ENCODE measurements around the gene ZRANB2.

Gene ZRANB2, protein sequence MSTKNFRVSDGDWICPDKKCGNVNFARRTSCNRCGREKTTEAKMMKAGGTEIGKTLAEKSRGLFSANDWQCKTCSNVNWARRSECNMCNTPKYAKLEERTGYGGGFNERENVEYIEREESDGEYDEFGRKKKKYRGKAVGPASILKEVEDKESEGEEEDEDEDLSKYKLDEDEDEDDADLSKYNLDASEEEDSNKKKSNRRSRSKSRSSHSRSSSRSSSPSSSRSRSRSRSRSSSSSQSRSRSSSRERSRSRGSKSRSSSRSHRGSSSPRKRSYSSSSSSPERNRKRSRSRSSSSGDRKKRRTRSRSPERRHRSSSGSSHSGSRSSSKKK

DNA sequence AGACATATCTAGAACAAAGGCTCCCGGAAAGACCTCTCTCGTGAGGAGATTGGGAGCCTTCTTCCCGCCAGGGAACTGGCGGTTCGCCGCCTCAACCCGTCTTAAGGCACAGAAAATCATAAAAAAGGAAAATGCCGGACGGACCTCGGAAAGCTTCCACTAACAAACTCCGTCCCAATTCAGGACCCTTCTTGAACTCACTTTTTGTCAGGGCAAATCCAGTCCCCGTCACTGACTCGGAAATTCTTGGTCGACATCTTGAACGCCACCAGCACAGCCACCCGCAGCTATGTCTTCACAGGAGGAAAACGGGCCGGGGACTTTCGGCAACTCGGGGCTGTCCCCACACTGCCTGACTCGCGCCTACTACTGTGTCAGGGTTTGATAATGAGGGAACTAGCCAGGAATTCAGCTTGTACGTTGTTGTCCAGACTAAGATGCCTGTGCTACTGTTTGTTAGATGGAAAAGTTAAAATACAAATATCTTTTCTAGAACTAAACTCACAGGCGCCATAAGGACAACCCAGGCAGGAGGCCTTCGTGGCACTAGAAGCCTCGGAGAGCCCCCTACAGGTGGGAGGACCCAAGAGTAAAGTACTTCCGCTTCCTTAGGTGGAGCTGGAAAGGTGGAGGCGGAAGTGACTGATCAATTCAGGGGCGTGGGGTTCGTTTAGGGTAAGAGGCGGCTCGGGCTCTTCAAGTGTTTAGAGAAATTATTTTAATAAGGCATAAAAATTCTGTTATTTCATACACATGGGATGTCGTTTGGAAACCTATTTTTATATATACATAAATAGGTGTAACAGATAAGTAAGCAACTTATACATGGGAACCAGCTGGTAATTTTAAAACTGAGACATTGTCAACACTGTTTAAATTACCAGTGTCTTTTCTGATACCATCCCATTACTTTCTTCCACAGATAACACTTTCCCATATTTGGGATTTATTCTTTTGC, at the start of gene ZRANB2:
TSS of gene ZRANB2 (minus strand) at position 297 of the 958 bp plus-strand sequence. CDS start at position 257, 40 bp downstream.
- DNase-seq: peak; percentile 95

DNA sequence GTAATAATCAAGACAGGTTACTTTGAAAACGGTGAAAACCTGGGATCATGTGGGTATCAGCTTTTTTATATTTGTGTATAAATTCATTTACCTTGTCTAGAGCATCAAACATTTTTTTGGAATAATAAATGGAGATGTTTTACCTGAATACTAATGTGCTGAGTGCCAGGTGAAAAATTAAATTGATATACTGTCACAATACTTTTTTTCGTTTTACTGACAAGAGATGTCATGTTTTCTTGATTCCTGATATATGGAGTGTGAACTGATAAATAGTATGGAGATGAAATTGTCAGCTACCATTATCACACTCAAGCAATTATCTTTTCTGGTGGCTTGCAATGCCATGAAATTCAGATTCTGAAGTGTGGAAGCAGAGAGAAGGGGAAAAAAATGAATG, 47.2 kb upstream of the ZRANB2 start:
- no peak for DNase-seq

DNA sequence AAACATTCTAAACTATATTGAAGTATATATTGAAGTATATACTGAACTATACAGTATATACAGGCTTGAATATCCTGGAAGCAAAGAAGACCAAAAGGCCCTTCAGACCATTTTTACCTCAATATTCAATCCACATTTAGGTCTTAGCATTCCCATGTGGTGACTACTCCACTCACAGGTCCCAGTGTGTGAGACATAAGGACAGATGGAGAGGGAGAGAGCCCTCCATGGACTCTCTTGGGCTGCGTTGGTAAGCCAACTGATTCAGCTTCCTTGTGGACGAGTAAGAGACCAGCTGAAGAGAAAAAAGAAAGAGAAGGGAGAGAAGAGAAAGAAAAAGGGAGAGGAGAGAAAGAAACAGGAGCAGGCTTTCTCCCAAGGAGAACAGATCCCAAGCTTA, 37.3 kb upstream of the ZRANB2 start:
- DNase-seq: no peak

DNA sequence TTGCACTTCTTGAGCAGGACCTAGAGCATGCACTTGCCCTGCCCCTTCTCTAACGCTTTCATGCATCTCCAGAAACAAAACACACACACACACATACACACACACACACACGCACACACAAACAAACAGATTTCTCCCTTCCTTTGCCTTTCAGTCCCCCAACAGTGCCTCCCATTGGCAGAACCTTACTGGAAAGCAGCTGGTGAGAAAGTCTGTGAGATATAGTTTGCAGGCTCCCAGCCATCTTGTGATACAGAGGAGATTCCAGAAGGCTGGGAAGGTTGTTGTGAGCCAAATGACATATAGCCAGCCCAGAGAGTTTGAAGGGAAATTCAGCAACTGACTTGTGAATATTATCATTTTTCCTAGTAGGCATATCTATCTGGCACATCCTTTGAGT, 35.9 kb upstream of the ZRANB2 start:
- no peak for DNase-seq

DNA sequence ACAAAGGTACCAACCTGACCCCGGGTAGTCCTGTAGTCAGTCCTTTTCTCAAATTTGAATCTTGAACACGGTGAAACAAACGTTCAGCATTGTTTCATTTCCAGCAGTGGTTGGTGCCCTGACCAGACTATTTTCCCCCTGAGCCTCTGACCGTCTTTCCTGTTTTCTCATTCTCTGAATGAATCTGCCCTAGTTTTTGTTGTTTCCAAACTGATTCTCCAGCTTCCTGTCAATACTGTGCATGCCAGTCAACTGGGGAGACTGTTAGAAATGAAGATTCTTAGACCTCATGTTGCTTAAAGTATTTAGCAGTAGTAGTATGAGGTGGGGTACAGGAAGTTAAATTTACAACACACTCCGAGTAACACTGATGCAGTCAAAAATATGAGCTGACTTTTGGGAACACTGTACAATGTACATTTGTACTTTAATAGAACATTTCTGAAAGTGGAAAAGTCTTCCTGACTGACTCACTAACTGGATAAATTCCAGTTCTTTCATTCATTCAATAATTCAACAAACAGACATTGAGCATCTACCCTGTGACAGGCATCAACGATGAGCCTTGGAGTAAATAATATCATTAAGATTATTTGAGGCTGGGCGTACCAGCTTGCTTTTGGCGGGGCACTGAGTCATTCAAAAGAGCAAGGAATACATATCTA, 26.0 kb upstream of the ZRANB2 start:
- no peak for DNase-seq

DNA sequence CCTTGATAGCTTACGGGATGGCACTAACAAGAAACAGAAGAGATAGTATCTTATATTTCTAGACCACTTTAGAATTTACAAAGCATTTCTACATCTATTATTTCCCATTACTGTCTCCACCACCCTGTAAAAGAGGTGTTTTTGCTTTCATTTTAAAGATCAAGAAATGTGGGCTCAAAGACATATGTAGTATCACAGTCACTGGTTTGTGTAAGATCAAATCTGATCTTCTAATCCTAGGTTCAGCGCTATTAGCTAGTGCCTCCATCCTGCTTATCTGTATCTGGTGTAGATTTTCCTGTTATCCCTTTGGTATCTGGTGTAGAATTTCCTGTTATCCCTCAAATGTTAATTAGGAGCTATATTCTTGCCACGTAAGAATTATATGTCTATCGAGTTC, 23.6 kb upstream of the ZRANB2 start:
- no peak for DNase-seq

DNA sequence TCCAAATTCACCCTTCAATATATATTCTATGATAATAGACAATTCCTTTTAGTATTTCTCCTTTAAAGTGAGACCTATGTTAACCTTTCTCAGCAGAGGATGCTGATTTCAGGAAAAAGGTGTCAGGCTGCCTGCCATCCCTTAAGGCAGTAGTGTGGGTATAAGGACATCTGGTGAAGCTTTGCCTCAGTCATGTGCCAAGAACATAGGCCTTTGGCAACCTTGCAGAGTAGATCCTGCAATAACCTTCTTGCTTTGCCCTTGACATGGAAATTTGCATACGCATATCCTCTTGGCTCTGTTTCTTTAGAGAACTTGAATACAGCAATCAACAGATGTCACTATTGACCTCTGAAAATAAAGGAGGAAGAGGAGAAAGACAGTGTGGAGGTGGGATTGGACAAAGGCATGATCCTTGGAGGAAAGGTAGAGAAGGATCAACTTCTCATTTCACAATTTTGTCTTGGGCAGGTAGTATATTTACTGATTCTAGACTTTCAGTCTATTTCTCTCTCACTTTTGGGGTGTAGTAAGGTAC, 21.1 kb upstream of the ZRANB2 start:
- DNase-seq: no peak

DNA sequence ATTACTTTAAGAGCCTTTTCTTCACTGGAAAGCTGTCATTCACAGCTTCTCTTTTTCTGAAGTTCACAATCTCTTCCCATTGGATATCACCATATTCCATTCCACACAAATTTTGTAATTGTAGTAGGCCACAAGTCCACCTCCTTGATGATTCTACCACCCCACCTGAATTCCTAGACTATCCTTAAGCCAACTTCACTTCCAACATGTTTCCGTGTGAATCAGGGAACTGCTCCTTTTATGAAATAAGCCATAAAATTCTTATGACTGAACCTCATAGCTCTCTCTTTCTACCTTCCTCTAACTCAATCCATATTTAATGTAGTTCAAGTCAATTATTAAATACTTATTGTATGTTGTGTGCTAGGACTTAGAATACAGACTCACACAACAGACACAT, 16.6 kb upstream of the ZRANB2 start:
- no peak for DNase-seq

DNA sequence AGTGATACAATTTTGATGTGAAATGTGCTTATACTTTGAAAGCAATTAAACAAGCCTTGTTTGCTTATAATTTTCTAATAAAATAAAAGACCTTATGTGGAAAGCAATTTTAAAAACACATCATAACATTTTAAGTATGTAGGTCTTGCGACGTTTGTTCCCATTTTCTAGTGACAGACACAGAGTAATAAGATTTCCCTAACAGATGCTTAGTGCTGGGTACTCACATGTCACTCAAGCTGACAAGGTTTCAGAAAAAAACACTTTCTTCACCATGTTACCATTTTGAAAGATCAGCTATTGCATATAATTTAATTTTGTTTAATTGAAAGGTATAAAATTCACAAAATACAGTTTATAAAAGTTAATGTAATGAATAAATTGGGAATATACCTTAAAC, 14.1 kb upstream of the ZRANB2 start:
- DNase-seq: no peak

DNA sequence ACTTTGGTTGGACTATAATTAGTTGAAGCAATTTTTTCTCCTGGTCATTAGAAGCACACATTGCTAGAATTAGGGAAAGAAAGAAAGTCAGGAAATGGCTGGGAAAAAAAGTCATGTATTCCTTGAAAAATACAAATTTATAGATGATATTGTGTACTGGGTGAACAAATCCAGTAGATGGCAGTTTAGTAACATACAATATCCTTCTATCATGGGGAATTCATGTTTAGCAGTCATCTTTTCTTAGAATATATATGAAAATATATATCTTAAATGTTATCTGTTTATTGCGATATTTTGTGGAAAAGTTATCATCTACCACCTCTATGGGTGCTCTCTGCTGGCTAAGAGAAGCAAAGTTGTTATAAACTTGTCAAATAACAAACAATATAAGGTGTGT, 13.1 kb upstream of the ZRANB2 start:
- no peak for DNase-seq

DNA sequence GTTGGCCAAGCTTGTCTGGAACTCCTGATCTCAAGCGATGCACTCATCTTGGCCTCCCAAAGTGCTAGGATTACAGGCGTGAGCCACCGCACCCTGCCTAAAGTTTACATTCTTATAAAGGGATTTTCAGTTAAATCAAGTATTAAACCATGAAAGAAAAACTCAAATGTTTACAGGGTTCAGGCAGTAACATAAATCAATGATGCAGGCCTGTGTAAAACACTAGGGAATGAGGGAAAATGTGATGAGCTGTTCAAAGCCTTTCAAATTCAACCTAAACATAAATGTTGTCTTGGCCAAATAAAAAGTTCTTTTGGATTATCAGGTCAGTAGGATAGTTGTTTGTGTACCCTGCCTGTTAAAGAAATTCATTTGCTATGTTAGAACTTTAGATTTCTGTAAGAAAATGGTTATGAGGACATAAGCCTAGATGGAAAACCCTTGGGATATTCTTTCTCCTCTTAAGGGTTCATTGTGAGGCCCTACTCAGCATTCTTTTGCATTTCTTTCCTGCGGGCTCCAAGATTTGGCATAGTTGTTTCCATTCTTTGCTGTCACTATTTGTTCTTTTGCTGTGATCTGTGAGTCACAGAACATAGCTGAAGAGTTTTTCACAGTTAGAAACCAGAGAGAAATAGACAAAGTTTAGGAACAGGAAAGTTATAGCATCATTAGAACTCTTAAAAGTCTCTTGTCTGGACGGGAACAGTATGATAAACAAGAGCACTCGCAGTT, 8.9 kb upstream of the ZRANB2 start:
- DNase-seq: no peak

DNA sequence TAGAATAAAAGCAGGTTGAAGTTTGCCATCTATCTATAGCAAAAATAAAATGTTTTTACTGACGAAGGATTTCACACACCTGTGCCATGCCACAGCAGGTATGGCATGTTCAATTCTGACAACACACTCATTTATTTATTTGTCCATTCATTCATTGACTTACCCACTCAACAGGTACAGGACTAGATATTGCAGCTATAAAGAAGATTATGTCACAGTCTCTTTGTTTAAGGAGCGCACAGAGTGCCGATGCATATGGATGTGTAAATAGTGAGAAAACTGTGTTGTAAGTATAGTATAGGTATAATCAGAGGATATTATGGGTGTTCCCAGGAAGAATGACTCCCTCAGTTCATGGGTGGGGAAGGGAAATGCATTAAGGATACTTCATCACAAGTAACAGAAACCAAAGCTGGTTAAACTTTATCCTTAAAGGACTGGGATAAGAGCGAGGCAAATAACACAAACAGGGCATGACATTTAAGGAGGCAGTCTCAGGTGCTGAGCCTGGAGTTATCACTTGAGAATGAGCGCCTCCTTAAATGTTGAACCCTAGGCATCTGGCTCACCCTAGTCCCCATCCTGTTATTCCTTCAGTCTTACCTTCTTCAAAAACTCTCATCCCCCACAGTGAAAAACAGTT, 7.9 kb upstream of the ZRANB2 start:
- no peak for DNase-seq

DNA sequence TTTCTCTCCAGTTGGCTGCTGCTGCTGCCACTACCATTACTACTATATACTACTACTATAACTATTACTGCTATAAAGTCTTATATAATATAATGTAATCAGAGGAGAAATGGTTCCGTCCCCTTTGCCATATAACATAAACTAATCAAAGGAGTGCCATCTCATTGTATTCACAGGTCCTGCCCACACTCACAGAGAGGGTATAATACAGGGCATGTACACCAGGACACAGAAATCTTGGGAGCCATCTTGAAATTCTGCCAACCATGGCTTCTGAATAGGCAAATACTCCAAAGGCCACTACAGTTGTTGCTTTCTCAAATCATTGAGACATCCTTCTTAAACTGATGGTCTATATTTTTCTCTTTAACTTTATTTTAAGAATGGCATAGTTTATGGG, 6.9 kb upstream of the ZRANB2 start:
- no peak for DNase-seq

DNA sequence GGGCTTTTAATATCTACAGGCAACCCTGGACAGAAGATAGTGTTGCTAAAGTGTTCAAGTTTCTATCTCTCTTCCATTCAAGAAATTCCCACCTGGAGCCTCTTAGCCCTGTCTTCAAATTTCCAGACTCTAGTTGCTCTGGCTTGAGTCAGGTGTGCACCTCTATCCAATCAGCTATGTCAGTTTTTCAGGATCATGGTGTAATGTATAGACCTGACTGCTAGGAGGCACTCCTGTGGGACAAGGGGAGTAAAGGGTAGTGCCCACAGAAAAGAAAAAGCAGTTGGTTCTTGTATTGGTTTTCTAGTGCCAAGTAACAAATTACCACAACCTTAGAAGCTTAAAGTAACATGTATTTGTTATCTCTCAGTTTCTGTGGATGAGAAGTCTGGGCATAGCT, 6.2 kb upstream of the ZRANB2 start:
- no peak for DNase-seq

DNA sequence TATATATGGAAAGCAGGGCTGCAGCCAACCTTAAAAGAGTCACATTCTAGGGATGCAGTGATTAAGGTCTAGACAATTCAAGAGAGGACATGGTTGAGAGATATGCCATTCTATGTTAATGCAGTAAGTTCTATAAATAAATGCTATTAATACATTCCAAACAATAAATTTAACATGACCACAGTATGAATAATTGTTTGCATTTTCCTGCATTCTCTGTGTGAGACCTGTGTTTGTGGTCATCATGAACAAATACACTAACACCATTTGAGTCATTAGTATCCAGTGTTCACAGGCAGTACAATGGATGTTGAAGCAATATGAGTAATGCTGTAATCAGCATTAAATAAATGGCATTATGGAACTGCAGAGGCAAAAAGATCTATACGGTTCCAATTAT, 5.5 kb upstream of the ZRANB2 start:
- DNase-seq: no peak

DNA sequence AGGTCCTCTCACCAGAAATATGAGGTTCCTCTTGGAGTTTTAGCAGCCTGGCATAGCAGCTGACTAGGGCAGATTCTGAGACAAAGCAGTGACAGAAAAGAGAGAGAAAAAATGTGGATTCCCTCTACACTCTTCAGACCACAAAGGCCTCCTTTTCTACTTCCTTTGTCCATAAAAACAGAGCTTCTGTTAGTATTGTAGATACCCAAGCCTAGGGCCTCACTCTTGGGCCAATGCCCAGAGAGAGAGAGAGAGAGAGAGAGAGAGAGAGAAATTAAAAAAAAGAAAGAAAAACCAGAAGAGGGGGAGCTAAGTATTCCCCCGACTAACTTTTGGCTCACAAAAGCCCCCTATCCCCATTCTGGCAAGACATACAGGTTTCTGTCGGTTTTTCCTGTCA, 2.4 kb upstream of the ZRANB2 start:
- DNase-seq: no peak

DNA sequence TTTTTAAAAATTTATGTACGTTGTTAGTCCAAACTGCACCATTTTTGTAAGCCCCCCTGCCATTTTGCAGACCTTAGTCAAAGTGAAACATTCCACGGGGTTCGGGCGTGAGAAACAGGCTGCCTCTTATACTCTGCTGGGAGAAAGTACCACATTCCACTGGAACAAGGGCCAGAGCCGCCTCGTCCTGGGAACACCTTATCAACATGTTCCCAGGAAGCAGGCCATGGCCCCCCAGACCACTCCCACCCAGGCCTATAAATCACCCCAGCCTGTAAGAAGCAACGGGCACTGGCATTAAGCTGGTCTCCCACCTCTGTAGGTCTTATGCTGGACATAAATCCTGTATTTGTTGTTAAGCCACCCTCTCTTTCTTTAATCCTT, 854 bp upstream of the ZRANB2 start:
- no peak for DNase-seq

DNA sequence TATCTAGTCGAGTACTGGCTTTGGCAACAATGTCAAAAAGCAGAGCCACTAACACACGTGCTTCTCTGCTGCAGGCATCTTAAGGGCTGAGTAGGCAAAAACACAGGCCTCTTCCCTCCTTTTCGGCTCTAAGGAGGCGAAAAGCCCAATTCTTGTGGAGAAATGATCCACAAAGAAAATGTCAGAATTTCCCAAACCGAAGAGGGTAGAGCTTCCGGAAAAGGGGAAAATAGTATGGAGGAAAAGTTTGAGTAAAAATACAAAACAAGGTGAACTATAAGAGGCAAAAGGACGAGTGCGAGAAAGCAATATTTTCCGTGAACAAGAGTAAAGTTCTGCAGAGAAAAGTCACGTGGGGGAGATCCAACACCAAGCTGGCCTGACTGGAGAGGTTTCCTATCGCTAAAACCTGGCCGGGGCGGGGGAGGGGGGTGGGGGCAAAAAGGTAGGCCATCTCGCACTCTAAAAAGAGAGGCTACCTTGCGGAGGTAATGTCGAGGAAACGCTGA, 551 bp downstream of the ZRANB2 start:
- DNase-seq: peak; percentile 18

DNA sequence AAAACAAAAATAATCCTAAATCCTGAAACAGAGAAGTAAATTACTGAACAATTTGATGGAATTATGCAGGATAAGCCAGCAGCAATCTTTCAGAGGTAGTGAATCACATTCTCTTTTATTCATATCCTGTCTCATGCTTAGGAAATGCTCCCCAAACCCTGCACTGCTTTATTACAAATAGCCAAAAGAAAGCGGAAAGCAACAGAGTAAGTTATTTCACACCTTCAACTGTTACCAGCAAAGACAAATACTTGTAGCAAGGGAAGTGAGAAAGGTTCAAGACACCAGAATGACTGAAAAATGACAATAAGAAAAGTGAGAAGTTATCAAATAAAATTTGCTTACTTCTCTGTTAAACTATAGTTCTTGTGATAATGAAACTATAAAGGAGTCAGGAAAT, 6.2 kb downstream of the ZRANB2 start:
- no peak for DNase-seq

DNA sequence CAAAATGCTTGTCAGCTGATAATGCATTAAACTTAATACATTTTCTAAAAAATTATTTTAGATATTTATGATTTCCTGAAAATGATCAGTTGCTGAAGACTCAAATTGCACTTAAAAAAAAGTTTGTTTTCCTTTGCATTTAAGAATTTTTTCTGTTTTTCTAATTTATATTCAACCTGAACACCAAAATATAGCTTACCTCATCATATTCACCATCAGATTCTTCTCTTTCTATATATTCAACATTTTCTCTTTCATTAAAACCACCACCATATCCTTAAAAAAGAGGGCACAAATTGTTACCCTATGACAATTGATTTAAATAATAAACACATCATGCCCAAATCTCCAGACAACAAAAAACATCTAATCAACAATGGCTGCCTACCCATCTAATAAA, 8.6 kb downstream of the ZRANB2 start:
- DNase-seq: no peak

DNA sequence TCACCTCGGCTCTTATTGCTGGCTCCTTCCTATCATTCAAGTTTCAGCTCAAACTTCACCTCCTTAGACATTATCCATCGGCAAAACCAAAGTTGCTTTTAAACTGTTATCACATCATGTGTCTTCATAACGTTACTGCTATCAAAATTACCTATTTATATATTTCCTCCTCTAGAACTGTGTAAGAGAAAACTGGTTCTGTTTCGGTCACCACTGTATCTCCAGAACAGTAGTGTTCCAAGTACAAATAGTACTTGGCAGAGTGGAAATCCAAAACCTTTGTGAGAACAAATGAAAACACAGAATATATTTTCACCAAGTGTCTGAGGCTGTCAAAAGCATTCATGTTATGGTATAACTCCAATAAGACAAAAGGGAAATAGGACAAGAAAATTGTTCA, 9.1 kb downstream of the ZRANB2 start:
- DNase-seq: no peak
